ENCODE measurements around the gene CDK10. TPM values are rescaled to one million over a fixed set of nuclear protein-coding genes. Genes with fewer than 3 reads are reported as not detected.

CDK10 gene
- total RNA-seq, 1 experiment from 2014 or later, result 76.6 TPM

GRCh38 chr16:89672177-89672941 is 14.1 kb upstream of the CDK10 start:
- Histone ChIP-seq H3F3A (ENCODE audit: insufficient read depth, low read depth) (peaks cover 7% of the 10 kb centered on the region; the same call in 1 of the 2 replicates), H3K27me3 (ENCODE audit: insufficient read depth, low read depth) (no peaks in the 10 kb centered on the region), H3K9me3 (ENCODE audit: insufficient read depth, low read depth) (peaks cover 5% of the 10 kb centered on the region; the same call in 1 of the 2 replicates), H3K4me2 (no peak overlapping the region), H3K9me2 (ENCODE audit: insufficient read depth) (no peaks in the 10 kb centered on the region), H4K20me1 (ENCODE audit: insufficient read depth) (no peaks in the 10 kb centered on the region), H3K4me3 (no peak overlapping the region), H3K36me3 (ENCODE audit: low read depth) (no peaks in the 10 kb centered on the region), H3K79me2 (ENCODE audit: low read depth) (no peaks in the 10 kb centered on the region), H3K27ac (no peak overlapping the region), H2AFZ (no peak overlapping the region), H3K4me1 (replicated peaks; ENCODE audit: insufficient read depth) (0 out of 2 replicates have a peak, but pooled peaks cover 4% of the 10 kb centered on the region)
- POLR2A ChIA-PET (ENCODE audit: unreplicated experiment), result no interaction called here
- BruUV-seq (replicated peaks), result no TSS peak
- TF ChIP-seq CTCF (conservative IDR thresholded peaks at IDR 0.05) (no peak), EZH2 (IDR thresholded peaks at IDR 0.05; ENCODE audit: low read depth) (no peak)
- DNase-seq, result no peak
- intact Hi-C loops (cut with micrococcal nuclease; ENCODE audit: unreplicated experiment), result no loop called here
- CTCF ChIA-PET, result interaction anchor here (0.6 kb wide), 1 partner anchor 19 kb away, joined by 8 read pairs; no protein-coding TSS in a partner anchor

GRCh38 chr16:89678258-89678657 is 8.2 kb upstream of the CDK10 start:
- Histone ChIP-seq H3K9me2 (ENCODE audit: insufficient read depth) (no peaks in the 10 kb centered on the region), H3K4me3 (no peak overlapping the region), H2AFZ (no peak overlapping the region), H3F3A (ENCODE audit: insufficient read depth, low read depth) (no peaks in the 10 kb centered on the region), H3K9me3 (ENCODE audit: insufficient read depth, low read depth) (peaks cover 15% of the 10 kb centered on the region), H3K4me1 (replicated peaks; ENCODE audit: insufficient read depth) (no peaks in the 10 kb centered on the region), H3K27me3 (ENCODE audit: insufficient read depth, low read depth) (no peaks in the 10 kb centered on the region), H4K20me1 (ENCODE audit: insufficient read depth) (no peaks in the 10 kb centered on the region), H3K36me3 (ENCODE audit: low read depth) (no peaks in the 10 kb centered on the region), H3K4me2 (no peak overlapping the region), H3K79me2 (ENCODE audit: low read depth) (no peaks in the 10 kb centered on the region), H3K27ac (no peak overlapping the region)
- intact Hi-C loops (cut with micrococcal nuclease; ENCODE audit: unreplicated experiment), result no loop called here
- no TSS peak for BruUV-seq (replicated peaks)
- CTCF ChIA-PET, result interaction anchor here (0.6 kb wide), 1 partner anchor 11 kb away, joined by 5 read pairs; no protein-coding TSS in a partner anchor
- POLR2A ChIA-PET (ENCODE audit: unreplicated experiment), result no interaction called here
- DNase-seq, result no peak
- TF ChIP-seq CTCF (conservative IDR thresholded peaks at IDR 0.05), result no peak
- no peak for TF ChIP-seq EZH2 (IDR thresholded peaks at IDR 0.05; ENCODE audit: low read depth)

DNA sequence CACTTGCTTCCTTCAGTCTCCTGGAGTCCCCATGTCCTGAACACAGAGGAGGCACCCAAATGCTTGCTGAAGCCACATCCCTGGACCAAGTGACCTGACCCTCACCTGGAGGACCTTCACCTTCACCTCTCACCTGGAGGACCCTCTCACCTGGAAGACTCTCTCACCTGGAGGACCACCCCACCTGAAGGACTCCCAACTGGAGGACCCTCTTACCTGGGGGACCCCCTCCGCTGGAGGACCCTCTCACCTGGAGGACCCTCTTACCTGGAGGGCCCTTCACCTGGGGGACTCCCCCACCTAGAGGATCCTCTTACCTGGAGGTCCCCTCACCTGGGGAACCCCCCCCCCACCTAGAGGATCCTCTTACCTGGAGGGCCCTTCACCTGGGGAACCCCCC is 573 bp upstream of the CDK10 start:
- H3K4me1 ChIP-seq (replicated peaks; ENCODE audit: insufficient read depth), result peaks cover 11% of the 10 kb centered on the region
- BruUV-seq (replicated peaks), result no TSS peak
- H3K4me2 ChIP-seq, result peak overlapping the region; percentile 93; the same call in 1 of the 2 replicates
- no peaks in the 10 kb centered on the region for H3K9me2 ChIP-seq (ENCODE audit: insufficient read depth)
- ChIA-PET POLR2A (ENCODE audit: unreplicated experiment) (interaction anchor here (0.6 to 0.7 kb wide), 3 partner anchors 12 to 351 kb away, joined by 3 to 16 read pairs (median 4); no protein-coding TSS in a partner anchor), CTCF (no interaction called here)
- H2AFZ ChIP-seq, result no peak overlapping the region
- peaks cover 13% of the 10 kb centered on the region for H3F3A ChIP-seq (ENCODE audit: insufficient read depth, low read depth)
- no peak overlapping the region for H3K27ac ChIP-seq
- no peaks in the 10 kb centered on the region for H3K27me3 ChIP-seq (ENCODE audit: insufficient read depth, low read depth)
- TF ChIP-seq EZH2 (IDR thresholded peaks at IDR 0.05; ENCODE audit: low read depth) (no peak), CTCF (conservative IDR thresholded peaks at IDR 0.05) (no peak)
- no peak overlapping the region for H3K4me3 ChIP-seq
- peaks cover 32% of the 10 kb centered on the region for H3K79me2 ChIP-seq (ENCODE audit: low read depth)
- no peak for DNase-seq
- peaks cover 5% of the 10 kb centered on the region for H3K36me3 ChIP-seq (ENCODE audit: low read depth)
- H3K9me3 ChIP-seq (ENCODE audit: insufficient read depth, low read depth), result peaks cover 4% of the 10 kb centered on the region; the same call in 1 of the 2 replicates
- peaks cover 12% of the 10 kb centered on the region for H4K20me1 ChIP-seq (ENCODE audit: insufficient read depth)
- intact Hi-C loops (cut with micrococcal nuclease; ENCODE audit: unreplicated experiment), result no loop called here

Measured in PC-9 (cell line).